HG02981 (cell line): ENCODE measurements around the gene PGLYRP2.
"Not testable (repeated sequence)": the region's sequence is repeated elsewhere in the genome, so short reads cannot be mapped to it uniquely, and the experiment has no call there.

Experiments
- ATAC-seq: cut with Tn5 transposase; IDR thresholded peaks from one replicate; pipeline ENCODE4 v1.9.1; 2021; ENCODE audit warnings: mild to moderate bottlenecking, moderate library complexity; ENCODE audit not compliant: unreplicated experiment

Gene PGLYRP2

GRCh38 chr19:15488489-15489226 is 9.4 kb upstream of the PGLYRP2 start:
- no peak for ATAC-seq

- no peak for ATAC-seq
Observed at GRCh38 chr19:15487038-15487437, 7.7 kb upstream of the PGLYRP2 start.

GRCh38 chr19:15485768-15486167 is 6.5 kb upstream of the PGLYRP2 start:
- ATAC-seq, result not testable (repeated sequence)

GRCh38 chr19:15480996-15481395 is 1.7 kb upstream of the PGLYRP2 start:
- not testable (repeated sequence) for ATAC-seq

GRCh38 chr19:15476325-15476724 is 3.0 kb downstream of the PGLYRP2 start:
- ATAC-seq, result no peak

GRCh38 chr19:15475611-15476010 is 3.7 kb downstream of the PGLYRP2 start:
- no peak for ATAC-seq

- no peak for ATAC-seq
Observed at GRCh38 chr19:15475169-15475568, 4.1 kb downstream of the PGLYRP2 start.

GRCh38 chr19:15473821-15474220 is 5.5 kb downstream of the PGLYRP2 start:
- ATAC-seq, result not testable (repeated sequence)

GRCh38 chr19:15471639-15472101 is 7.6 kb downstream of the PGLYRP2 start:
- ATAC-seq, result no peak

- no peak for ATAC-seq
Observed at GRCh38 chr19:15469513-15470297, 9.6 kb downstream of the PGLYRP2 start.

- no peak for ATAC-seq
Observed at GRCh38 chr19:15468675-15469512, 10.4 kb downstream of the PGLYRP2 start.

- ATAC-seq, result no peak
Observed at GRCh38 chr19:15467734-15468214, 11.5 kb downstream of the PGLYRP2 start.

GRCh38 chr19:15466851-15467733 is 12.2 kb downstream of the PGLYRP2 start:
- peak; percentile 56 for ATAC-seq

- ATAC-seq, result no peak
Observed at GRCh38 chr19:15464394-15465385, 14.6 kb downstream of the PGLYRP2 start, which contains the start of gene RASAL3. TSS of gene RASAL3 (minus strand) at chr19:15464544. CDS start at chr19:15464358, 186 bp downstream.

GRCh38 chr19:15463861-15464371 is 15.4 kb downstream of the PGLYRP2 start:
- ATAC-seq, result no peak

GRCh38 chr19:15461694-15462093 is 17.6 kb downstream of the PGLYRP2 start:
- ATAC-seq, result no peak

GRCh38 chr19:15457701-15458484 is 21.4 kb downstream of the PGLYRP2 start:
- no peak for ATAC-seq
